Measurements from ENCODE around the gene TMIGD2. TPM values are rescaled to one million over a fixed set of nuclear protein-coding genes. Genes with fewer than 3 reads are reported as not detected.
"Not testable (repeated sequence)": the region's sequence is repeated elsewhere in the genome, so short reads cannot be mapped to it uniquely, and the experiment has no call there.

TMIGD2 gene
- polyA plus RNA-seq, 12 donors: 0.27 to 3.2 (median 0.60) TPM; not detected in 2

- DNase-seq: no peak
Measured at GRCh38 chr19:4298810-4299550, 3.2 kb downstream of the TMIGD2 start.

GRCh38 chr19:4297901-4298809 lies 4.0 kb downstream of the TMIGD2 start:
- no peak for DNase-seq

GRCh38 chr19:4295972-4296771 lies 6.0 kb downstream of the TMIGD2 start:
- peak; percentile 28 for DNase-seq

GRCh38 chr19:4294389-4294788 lies 7.8 kb downstream of the TMIGD2 start:
- DNase-seq: no peak

GRCh38 chr19:4292515-4292914 lies 9.7 kb downstream of the TMIGD2 start:
- no peak for DNase-seq

GRCh38 chr19:4291184-4291732 lies 10.9 kb downstream of the TMIGD2 start:
- no peak for DNase-seq

GRCh38 chr19:4288091-4288777 lies 14.0 kb downstream of the TMIGD2 start:
- no peak for DNase-seq

GRCh38 chr19:4286141-4286540 lies 16.0 kb downstream of the TMIGD2 start:
- not testable (repeated sequence) for DNase-seq

- DNase-seq: no peak
Measured at GRCh38 chr19:4284974-4285373, 17.2 kb downstream of the TMIGD2 start.

GRCh38 chr19:4284176-4284958 lies 17.8 kb downstream of the TMIGD2 start:
- no peak for DNase-seq

GRCh38 chr19:4279530-4280422 lies 22.4 kb downstream of the TMIGD2 start:
- no peak for DNase-seq

GRCh38 chr19:4279267-4279529 lies 23.0 kb downstream of the TMIGD2 start:
- no peak for DNase-seq

GRCh38 chr19:4278419-4279266 lies 23.5 kb downstream of the TMIGD2 start, which contains the start of gene SHD:
SHD (plus strand) TSS chr19:4279266; CDS start chr19:4280064, 798 bp downstream.
- DNase-seq: peak; percentile 43

- no peak for DNase-seq
Measured at GRCh38 chr19:4278010-4278409, 24.2 kb downstream of the TMIGD2 start.

GRCh38 chr19:4277191-4277696 lies 24.9 kb downstream of the TMIGD2 start:
- no peak for DNase-seq

- not testable (repeated sequence) for DNase-seq
Measured at GRCh38 chr19:4274321-4274686, 27.9 kb downstream of the TMIGD2 start.

- no peak for DNase-seq
Measured at GRCh38 chr19:4272894-4273293, 29.3 kb downstream of the TMIGD2 start.

- DNase-seq: no peak
Measured at GRCh38 chr19:4268816-4269430, 33.3 kb downstream of the TMIGD2 start.
